GM18909 (cell line): ENCODE data around the gene TGIF2.
"Not testable (repeated sequence)": the region's sequence is repeated elsewhere in the genome, so short reads cannot be mapped to it uniquely, and the experiment has no call there.

Source experiments
- ATAC-seq: cut with Tn5 transposase; IDR thresholded peaks from one replicate; pipeline ENCODE4 v1.9.1; 2021; ENCODE audit warnings: mild to moderate bottlenecking; ENCODE audit not compliant: unreplicated experiment, poor library complexity

The TGIF2 gene

GRCh38 chr20:36607586-36608387 is 34.4 kb downstream of the TGIF2 start:
- no peak for ATAC-seq

GRCh38 chr20:36608388-36608728 is 35.0 kb downstream of the TGIF2 start:
- not testable (repeated sequence) for ATAC-seq

- no peak for ATAC-seq
These were observed 38.2 kb downstream of the TGIF2 start for GRCh38 chr20:36611625-36612024.

- ATAC-seq = no peak
These were observed 40.6 kb downstream of the TGIF2 start for GRCh38 chr20:36613974-36614373.

GRCh38 chr20:36614781-36615557 is 41.6 kb downstream of the TGIF2 start:
- no peak for ATAC-seq

- ATAC-seq = no peak
These were observed 47.5 kb downstream of the TGIF2 start for GRCh38 chr20:36620917-36621316.

GRCh38 chr20:36623444-36623843 is 50.0 kb downstream of the TGIF2 start:
- no peak for ATAC-seq

GRCh38 chr20:36624068-36624943 is 50.9 kb downstream of the TGIF2 start:
- ATAC-seq = no peak

GRCh38 chr20:36624944-36625324 is 51.5 kb downstream of the TGIF2 start:
- no peak for ATAC-seq

GRCh38 chr20:36628076-36628475 is 54.7 kb downstream of the TGIF2 start:
- ATAC-seq = no peak

- no peak for ATAC-seq
These were observed 56.6 kb downstream of the TGIF2 start for GRCh38 chr20:36629719-36630681.

GRCh38 chr20:36631646-36632045 is 58.2 kb downstream of the TGIF2 start:
- no peak for ATAC-seq

GRCh38 chr20:36632147-36632486 is 58.7 kb downstream of the TGIF2 start:
- no peak for ATAC-seq

GRCh38 chr20:36632487-36633284 is 59.3 kb downstream of the TGIF2 start:
- ATAC-seq = no peak

- ATAC-seq = no peak
These were observed 59.9 kb downstream of the TGIF2 start for GRCh38 chr20:36633285-36633772.

- ATAC-seq = no peak
These were observed 60.9 kb downstream of the TGIF2 start for GRCh38 chr20:36634342-36634741.

GRCh38 chr20:36638876-36639400 is 65.5 kb downstream of the TGIF2 start:
- not testable (repeated sequence) for ATAC-seq

GRCh38 chr20:36641506-36641843 is 68.1 kb downstream of the TGIF2 start:
- ATAC-seq = no peak

- ATAC-seq = no peak
These were observed 68.7 kb downstream of the TGIF2 start for GRCh38 chr20:36642136-36642535.
